Activated B cell treated with CpG ODN at 0.5 μM for 24 hours (primary cell): ENCODE results near the gene ARHGAP15. TPM values are rescaled to one million over a fixed set of nuclear protein-coding genes. Genes with fewer than 3 reads are reported as not detected.

Experiments
- ATAC-seq: fragments of 200-7000 bp; cut with Tn5 transposase; one replicate; pipeline ENCODE4 v1.10.0; 2021; ENCODE audit warnings: low read depth, mild to moderate bottlenecking, moderate library complexity
- CTCF ChIA-PET: fragments of 350-600 bp; sonication (Branson Sonifier 250); formaldehyde crosslinking; loops from one replicate; lab custom pipeline; 2021; ENCODE audit warnings: antibody characterized with exemption; lab: Charles Lee
- POLR2A ChIA-PET: fragments of 350-600 bp; sonication (Branson Sonifier 250); formaldehyde crosslinking; loops from one replicate; lab custom pipeline; 2021; ENCODE audit warnings: antibody characterized with exemption; lab: Charles Lee
- DNase-seq: peaks from one replicate; pipeline ENCODE4 v3.0.0; 2022
- H3K27ac Mint-ChIP-seq: one replicate; pipeline ENCODE4 v1.8.0; 2020; ENCODE audit warnings: mixed read lengths
- H3K27me3 Mint-ChIP-seq: one replicate; pipeline ENCODE4 v1.8.0; 2021; ENCODE audit warnings: mixed read lengths
- H3K36me3 Mint-ChIP-seq: one replicate; pipeline ENCODE4 v1.8.0; 2021; ENCODE audit warnings: low read depth, mixed read lengths
- H3K4me1 Mint-ChIP-seq: one replicate; pipeline ENCODE4 v1.8.0; 2021; ENCODE audit warnings: mixed read lengths
- H3K4me3 Mint-ChIP-seq: one replicate; pipeline ENCODE4 v1.8.0; 2020; ENCODE audit warnings: mild to moderate bottlenecking, mixed read lengths
- H3K9me3 Mint-ChIP-seq: one replicate; pipeline ENCODE4 v1.8.0; 2020; ENCODE audit warnings: mixed read lengths
- intact Hi-C: fragments of 100-400 bp; cut with micrococcal nuclease; formaldehyde crosslinking; loops from one replicate; pipeline ENCODE4 v1.15.1; 2024
- total RNA-seq: library from RNA; stranded (reverse); gene quantifications from 2 replicates; pipeline ENCODE4 v1.2.3, GENCODE V29; 2022
- TF ChIP-seq, protein P1 (sequence below): fragments of 200-600 bp; IDR thresholded peaks from one replicate; pipeline ENCODE4 v1.8.0; 2022; ENCODE audit warnings: antibody characterized with exemption, mild to moderate bottlenecking

ARHGAP15 gene
- total RNA-seq, 1 donor from 2014 or later, result 112 TPM

DNA sequence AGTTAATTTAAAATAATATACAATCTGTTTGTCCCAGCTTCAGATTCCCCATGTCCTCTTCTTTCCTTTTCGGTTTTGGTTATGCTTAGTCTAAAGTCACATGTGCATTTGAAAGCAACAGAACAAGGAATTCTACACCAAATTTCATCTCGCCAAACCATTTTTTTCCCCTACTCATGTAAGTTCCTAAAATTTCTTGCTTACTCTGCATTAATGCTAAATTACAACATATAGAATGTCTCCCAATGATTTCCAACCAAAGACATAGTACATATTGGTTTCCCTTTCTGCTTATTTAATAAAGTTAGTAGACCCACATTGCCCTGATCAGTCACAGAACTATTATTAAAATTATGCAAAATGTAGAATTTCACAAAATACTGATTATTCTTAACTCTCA lies 212.3 kb downstream of the ARHGAP15 start:
- no peak for ATAC-seq
- TF ChIP-seq, protein P1, sequence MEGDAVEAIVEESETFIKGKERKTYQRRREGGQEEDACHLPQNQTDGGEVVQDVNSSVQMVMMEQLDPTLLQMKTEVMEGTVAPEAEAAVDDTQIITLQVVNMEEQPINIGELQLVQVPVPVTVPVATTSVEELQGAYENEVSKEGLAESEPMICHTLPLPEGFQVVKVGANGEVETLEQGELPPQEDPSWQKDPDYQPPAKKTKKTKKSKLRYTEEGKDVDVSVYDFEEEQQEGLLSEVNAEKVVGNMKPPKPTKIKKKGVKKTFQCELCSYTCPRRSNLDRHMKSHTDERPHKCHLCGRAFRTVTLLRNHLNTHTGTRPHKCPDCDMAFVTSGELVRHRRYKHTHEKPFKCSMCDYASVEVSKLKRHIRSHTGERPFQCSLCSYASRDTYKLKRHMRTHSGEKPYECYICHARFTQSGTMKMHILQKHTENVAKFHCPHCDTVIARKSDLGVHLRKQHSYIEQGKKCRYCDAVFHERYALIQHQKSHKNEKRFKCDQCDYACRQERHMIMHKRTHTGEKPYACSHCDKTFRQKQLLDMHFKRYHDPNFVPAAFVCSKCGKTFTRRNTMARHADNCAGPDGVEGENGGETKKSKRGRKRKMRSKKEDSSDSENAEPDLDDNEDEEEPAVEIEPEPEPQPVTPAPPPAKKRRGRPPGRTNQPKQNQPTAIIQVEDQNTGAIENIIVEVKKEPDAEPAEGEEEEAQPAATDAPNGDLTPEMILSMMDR, result no peak
- CTCF ChIA-PET, result interaction anchor here (1.4 kb wide), 1 partner anchor 9 kb away, joined by 4 read pairs; no protein-coding TSS in a partner anchor
- Mint-ChIP-seq H3K9me3 (no peaks in the 10 kb centered on the region), H3K27me3 (no peaks in the 10 kb centered on the region), H3K27ac (no peak overlapping the region), H3K4me1 (peaks cover 3% of the 10 kb centered on the region), H3K4me3 (no peak overlapping the region), H3K36me3 (peaks cover 34% of the 10 kb centered on the region)
- intact Hi-C loops, result no loop called here
- DNase-seq, result no peak
- POLR2A ChIA-PET, result no interaction called here

DNA sequence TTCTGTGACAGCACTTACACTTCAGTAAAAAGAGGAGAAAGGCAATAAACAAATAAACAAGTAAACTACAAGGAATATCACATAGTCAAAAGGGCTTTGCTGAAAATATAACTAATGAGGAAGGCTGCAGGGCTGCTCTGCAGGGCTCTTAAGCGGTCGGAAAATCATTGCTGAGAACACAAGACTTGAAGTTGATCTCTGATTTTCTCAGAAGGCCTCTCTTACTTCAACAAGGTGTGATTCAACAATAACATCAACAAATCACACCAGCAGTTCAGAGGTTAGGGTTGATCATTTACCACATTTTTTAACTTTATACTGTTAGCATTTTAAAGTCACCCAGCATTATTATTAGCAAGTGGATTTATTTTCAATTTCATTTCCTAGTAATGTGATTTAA lies 215.6 kb downstream of the ARHGAP15 start:
- Mint-ChIP-seq H3K27me3 (no peaks in the 10 kb centered on the region), H3K9me3 (no peaks in the 10 kb centered on the region), H3K4me1 (no peaks in the 10 kb centered on the region), H3K36me3 (peaks cover 36% of the 10 kb centered on the region), H3K4me3 (no peak overlapping the region), H3K27ac (no peak overlapping the region)
- intact Hi-C loops, result no loop called here
- CTCF ChIA-PET, result no interaction called here
- DNase-seq (no peak), ATAC-seq (no peak)
- TF ChIP-seq, protein P1, result no peak
- POLR2A ChIA-PET, result no interaction called here

DNA sequence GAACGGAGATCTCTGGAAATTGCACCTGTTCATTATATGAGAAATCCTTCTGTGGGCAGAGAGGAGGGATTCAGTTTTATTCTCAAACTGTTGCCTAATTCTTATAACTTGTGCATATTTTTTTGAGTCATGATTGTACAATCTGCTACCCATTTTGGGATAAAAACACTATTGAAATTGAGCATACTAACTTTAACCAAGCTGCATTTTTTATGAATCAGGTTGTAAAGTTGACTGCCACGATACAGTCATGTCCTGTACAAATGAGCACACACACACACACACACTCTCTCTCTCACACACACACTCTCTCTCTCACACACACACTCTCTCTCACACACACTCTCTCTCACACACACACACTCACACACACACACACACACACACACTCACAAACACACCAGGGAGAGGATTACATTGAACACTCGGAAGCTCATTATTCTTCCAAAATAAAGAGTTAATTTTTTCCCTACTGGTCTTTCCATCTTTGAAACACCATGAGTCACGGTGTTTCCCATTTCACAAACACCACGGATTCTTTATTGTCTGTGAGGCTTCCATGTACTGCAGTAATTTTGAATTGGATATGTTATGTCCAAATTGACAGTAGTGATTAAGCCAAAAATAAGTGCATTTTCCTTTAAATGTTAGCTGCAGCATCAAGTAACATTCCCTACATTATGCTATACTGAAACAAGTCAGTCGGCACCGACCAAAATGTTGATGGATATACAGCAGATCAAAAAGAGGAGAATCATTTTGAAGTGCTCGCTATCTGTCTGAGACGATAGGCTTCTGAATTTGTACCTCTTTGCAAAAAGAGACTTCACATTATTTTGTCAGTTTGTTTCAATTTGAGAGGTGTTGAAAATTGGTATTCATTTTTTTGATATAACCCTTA lies 216.9 kb downstream of the ARHGAP15 start:
- H3K4me3 Mint-ChIP-seq, result no peak overlapping the region

GRCh38 chr2:143347271-143347695 lies 218.1 kb downstream of the ARHGAP15 start:
- TF ChIP-seq, protein P1, result no peak
- ATAC-seq (no peak), DNase-seq (no peak)
- intact Hi-C loops, result no loop called here
- ChIA-PET CTCF (no interaction called here), POLR2A (interaction anchor here (0.7 kb wide), 1 partner anchor 15 kb away, joined by 3 read pairs; no protein-coding TSS in a partner anchor)
- H3K4me3 Mint-ChIP-seq, result no peak overlapping the region
- H3K9me3 Mint-ChIP-seq, result no peaks in the 10 kb centered on the region
- peaks cover 35% of the 10 kb centered on the region for H3K36me3 Mint-ChIP-seq
- H3K27me3 Mint-ChIP-seq, result no peaks in the 10 kb centered on the region
- no peak overlapping the region for H3K27ac Mint-ChIP-seq
- no peaks in the 10 kb centered on the region for H3K4me1 Mint-ChIP-seq

More for the DNA sequence above, 216.9 kb downstream of the ARHGAP15 start:
- TF ChIP-seq, protein P1, result no peak
- ChIA-PET CTCF (no interaction called here), POLR2A (interaction anchor here (0.7 kb wide), 1 partner anchor 19 kb away, joined by 3 read pairs; no protein-coding TSS in a partner anchor)
- H3K9me3 Mint-ChIP-seq, result no peaks in the 10 kb centered on the region
- ATAC-seq (no peak), DNase-seq (no peak)
- H3K27ac Mint-ChIP-seq, result no peak overlapping the region
- intact Hi-C loops, result no loop called here
- H3K27me3 Mint-ChIP-seq, result no peaks in the 10 kb centered on the region
- peaks cover 33% of the 10 kb centered on the region for H3K36me3 Mint-ChIP-seq
- no peaks in the 10 kb centered on the region for H3K4me1 Mint-ChIP-seq

GRCh38 chr2:143347901-143348414 lies 218.7 kb downstream of the ARHGAP15 start:
- Mint-ChIP-seq H3K27ac (no peak overlapping the region), H3K4me1 (no peaks in the 10 kb centered on the region), H3K9me3 (no peaks in the 10 kb centered on the region), H3K27me3 (no peaks in the 10 kb centered on the region), H3K36me3 (peaks cover 33% of the 10 kb centered on the region), H3K4me3 (no peak overlapping the region)
- DNase-seq, result no peak
- intact Hi-C loops, result no loop called here
- ATAC-seq, result no peak
- ChIA-PET POLR2A (no interaction called here), CTCF (no interaction called here)
- TF ChIP-seq, protein P1, result no peak
